Transverse colon (tissue), 4 donors: ENCODE results near the gene SFRP5. TPM values are rescaled to one million over a fixed set of nuclear protein-coding genes. Genes with fewer than 3 reads are reported as not detected.

Experiments used
- DNase-seq: peaks from one replicate; pipeline ENCODE4 v3.0.0-alpha.2; 2019
- H3K27ac ChIP-seq, 4 donors: fragments of 200-600 bp; sonication (generic); 2 replicates each; pipeline ENCODE4 v1.5.1; 2016 to 2018; ENCODE audit warnings: inconsistent platforms in 4 of 4
- H3K27me3 ChIP-seq: fragments of 200-600 bp; sonication (generic); 2 replicates; pipeline ENCODE4 v1.5.1; 2017; ENCODE audit warnings: inconsistent platforms
- H3K36me3 ChIP-seq, 4 donors: fragments of 200-600 bp; sonication (generic); 2 replicates each; pipeline ENCODE4 v1.5.1; 2017 to 2019; ENCODE audit warnings: inconsistent platforms in 4 of 4
- H3K4me1 ChIP-seq, 4 donors: fragments of 200-600 bp; sonication (generic); 2 replicates each; pipeline ENCODE4 v1.5.1; 2017 to 2020; ENCODE audit warnings: inconsistent platforms in 4 of 4
- H3K4me3 ChIP-seq, 4 donors: fragments of 200-600 bp; sonication (generic); 1 replicate in 1 of 4; 2 replicates in 3 of 4; pipeline versions ENCODE4 v1.5.1 to v1.6.1; 2017 to 2019; ENCODE audit warnings: inconsistent platforms in 4 of 4
- H3K9me3 ChIP-seq, 2 donors: fragments of 200-600 bp; sonication (generic); 2 replicates each; pipeline ENCODE4 v1.5.1; 2017 to 2019; ENCODE audit warnings: inconsistent platforms in 2 of 2
- EP300 ChIP-seq: sonication (generic); formaldehyde crosslinking; IDR thresholded peaks from one replicate; pipeline ENCODE4 v1.6.1; 2017; ENCODE audit warnings: antibody characterized with exemption, low read depth
- POLR2A ChIP-seq: fragments of 450-650 bp; IDR thresholded peaks from one replicate; pipeline ENCODE4 v1.6.1; 2016; ENCODE audit warnings: antibody characterized with exemption, mild to moderate bottlenecking, moderate library complexity
- POLR2AphosphoS5 ChIP-seq, 3 donors: sonication (generic); formaldehyde crosslinking; IDR thresholded peaks; one replicate each; pipeline ENCODE4 v1.6.1; 2016; ENCODE audit warnings: antibody characterized with exemption in 3 of 3
- WGBS, 2 donors: methylation state at CpG; one replicate each; pipeline ENCODE4 v1.1.5; 2018; ENCODE audit warnings: low coverage in 1 of 2; 5-methylcytosine and 5-hydroxymethylcytosine counted together
- in situ Hi-C, 4 donors: fragments of 200-750 bp; cut with MboI; loops; one replicate each; pipeline versions ENCODE4 v1.15.0 to v1.15.1; 2017; ENCODE audit warnings: low sequenced_read_pairs in 3 of 4, low pct_ligation_motif_present in 1 of 4, low pct_unique_long_range_greater_than_20kb in 1 of 4
- intact Hi-C: fragments of 100-400 bp; cut with DNase I; formaldehyde crosslinking; loops from one replicate; pipeline ENCODE4 v1.15.1; 2023; ENCODE audit warnings: low total_unique reads
- total RNA-seq, 4 donors: library from RNA; depleted of rRNA; stranded (reverse); fragments of >200 nt; gene quantifications; one replicate each; pipeline ENCODE4 v1.1.0, GENCODE V29; 2016
- TF ChIP-seq, protein P1 (sequence below), 5 experiments: fragments of 200-600 bp in 3 of 5; fragments of 450-650 bp in 2 of 5; sonication (generic) in 3 of 5; IDR thresholded peaks; 1 replicate in 2 of 5; 2 replicates in 3 of 5; pipeline ENCODE4 v1.5.1; 2016 to 2017; ENCODE audit warnings: antibody characterized with exemption in 5 of 5, inconsistent platforms in 3 of 5, mild to moderate bottlenecking in 2 of 5, moderate library complexity in 1 of 5

The SFRP5 gene, protein sequence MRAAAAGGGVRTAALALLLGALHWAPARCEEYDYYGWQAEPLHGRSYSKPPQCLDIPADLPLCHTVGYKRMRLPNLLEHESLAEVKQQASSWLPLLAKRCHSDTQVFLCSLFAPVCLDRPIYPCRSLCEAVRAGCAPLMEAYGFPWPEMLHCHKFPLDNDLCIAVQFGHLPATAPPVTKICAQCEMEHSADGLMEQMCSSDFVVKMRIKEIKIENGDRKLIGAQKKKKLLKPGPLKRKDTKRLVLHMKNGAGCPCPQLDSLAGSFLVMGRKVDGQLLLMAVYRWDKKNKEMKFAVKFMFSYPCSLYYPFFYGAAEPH
- total RNA-seq: 10 to 100 TPM in 1 of 4 donors, 1 to 10 TPM in 3; 3.8 to 10.1 (median 5.8) TPM

DNA sequence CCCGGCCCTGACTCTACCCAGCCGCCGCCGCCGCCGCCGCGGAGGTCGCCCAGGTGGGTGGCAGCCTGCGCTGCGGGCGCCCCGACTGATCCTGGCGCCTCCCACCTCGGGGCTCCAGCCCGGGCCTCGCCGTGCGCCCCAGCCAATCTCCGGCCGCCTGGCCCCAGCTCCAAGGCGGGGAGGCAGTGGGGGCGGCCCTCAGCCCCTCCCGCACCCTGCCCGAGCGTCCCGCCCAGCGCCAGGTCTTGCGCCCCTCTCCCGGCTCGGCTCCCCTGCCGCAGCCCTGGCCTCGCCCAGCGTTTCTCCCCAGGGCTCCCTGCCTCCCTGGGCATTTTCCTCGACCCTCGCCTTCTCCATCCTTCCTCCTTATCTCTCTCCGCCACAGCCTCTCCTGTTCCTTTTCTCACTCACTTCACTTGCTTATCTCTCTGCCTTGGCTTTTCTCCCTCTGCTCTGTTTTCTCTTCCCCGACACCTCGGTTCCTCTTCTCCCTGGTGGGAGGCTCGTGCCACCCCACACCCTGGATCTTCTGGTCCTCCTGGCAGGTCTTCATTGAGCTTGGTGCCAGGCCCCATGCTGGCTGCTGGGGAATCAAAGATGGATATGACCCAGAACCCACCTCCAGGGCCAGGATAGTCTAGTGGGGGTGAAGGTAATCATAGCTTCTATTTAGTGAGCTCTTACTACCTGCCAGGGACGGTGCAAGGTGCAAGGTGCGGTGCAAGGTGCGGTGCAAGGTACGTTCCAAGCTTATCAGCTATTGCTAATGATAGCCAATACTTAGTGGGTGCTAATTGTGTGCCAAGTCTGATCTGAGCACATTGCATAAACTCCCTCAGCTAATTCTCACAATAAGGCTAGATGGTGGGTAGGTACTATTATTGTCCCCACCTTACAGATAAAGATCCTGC is at the start of gene SFRP5:
SFRP5 (minus strand) TSS at position 87 of the 911 bp plus-strand sequence. CDS start 166 bp downstream, outside the sequence.
- in situ Hi-C loops: no loop called here
- no peak for DNase-seq
- no peak within 1 kb of the TSS for H3K27ac ChIP-seq
- H3K36me3 ChIP-seq: no peaks in the 10 kb centered on the region
- TF ChIP-seq EP300: no peak
- TF ChIP-seq, protein P1, sequence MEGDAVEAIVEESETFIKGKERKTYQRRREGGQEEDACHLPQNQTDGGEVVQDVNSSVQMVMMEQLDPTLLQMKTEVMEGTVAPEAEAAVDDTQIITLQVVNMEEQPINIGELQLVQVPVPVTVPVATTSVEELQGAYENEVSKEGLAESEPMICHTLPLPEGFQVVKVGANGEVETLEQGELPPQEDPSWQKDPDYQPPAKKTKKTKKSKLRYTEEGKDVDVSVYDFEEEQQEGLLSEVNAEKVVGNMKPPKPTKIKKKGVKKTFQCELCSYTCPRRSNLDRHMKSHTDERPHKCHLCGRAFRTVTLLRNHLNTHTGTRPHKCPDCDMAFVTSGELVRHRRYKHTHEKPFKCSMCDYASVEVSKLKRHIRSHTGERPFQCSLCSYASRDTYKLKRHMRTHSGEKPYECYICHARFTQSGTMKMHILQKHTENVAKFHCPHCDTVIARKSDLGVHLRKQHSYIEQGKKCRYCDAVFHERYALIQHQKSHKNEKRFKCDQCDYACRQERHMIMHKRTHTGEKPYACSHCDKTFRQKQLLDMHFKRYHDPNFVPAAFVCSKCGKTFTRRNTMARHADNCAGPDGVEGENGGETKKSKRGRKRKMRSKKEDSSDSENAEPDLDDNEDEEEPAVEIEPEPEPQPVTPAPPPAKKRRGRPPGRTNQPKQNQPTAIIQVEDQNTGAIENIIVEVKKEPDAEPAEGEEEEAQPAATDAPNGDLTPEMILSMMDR (IDR thresholded peaks at IDR 0.05): no peak
- TF ChIP-seq POLR2AphosphoS5 (IDR thresholded peaks at IDR 0.05): no peak
- TF ChIP-seq POLR2A: no peak
- peaks cover 54% of the 10 kb centered on the region for H3K27me3 ChIP-seq
- no peaks in the 10 kb centered on the region for H3K9me3 ChIP-seq
- H3K4me3 ChIP-seq: peak within 1 kb of the TSS in 2 of 4 donors; percentile 12 to 19
- intact Hi-C loops: no loop called here
- 13% methylated on average over 43 of the region's 44 CpGs; no CpG with 5 or more reads in 1 of the 2 donors for WGBS, 2 donors
- peaks cover 0 to 6% (median 6%) of the 10 kb centered on the region in 4 donors for H3K4me1 ChIP-seq

DNA sequence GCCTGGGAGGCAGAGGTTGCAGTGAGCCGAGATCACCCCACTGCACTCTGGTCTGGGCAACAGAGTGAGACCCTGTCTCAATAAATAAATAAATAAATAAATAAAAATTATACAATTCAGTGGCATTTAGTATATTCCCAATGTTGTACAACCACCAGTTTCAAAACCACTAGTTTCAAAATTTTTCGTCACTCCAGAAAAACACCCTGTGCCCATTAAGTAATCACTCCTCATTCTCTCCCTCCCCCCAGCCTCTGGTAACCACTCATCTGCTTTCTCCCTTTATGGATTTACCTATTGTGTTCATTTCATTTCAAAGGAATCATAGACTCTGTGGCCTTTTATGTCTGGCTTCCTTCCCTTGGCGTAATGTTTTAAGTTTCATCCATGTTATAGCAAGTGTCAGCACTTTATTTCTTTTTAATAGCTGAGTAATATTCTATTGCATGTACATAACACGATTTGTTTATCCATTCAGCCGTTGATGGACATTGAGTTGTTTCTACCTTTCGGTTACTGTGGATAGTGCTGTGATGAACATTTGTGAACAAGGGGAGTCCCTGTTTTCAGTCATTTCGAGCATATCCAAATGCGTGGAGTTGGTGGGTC is 48.4 kb upstream of the SFRP5 start:
- Histone ChIP-seq H3K27me3 (peaks cover 8% of the 10 kb centered on the region), H3K9me3 (no peaks in the 10 kb centered on the region), H3K4me1 (no peaks in the 10 kb centered on the region), H3K4me3 (no peak overlapping the region), H3K36me3 (no peaks in the 10 kb centered on the region), H3K27ac (no peak overlapping the region)
- in situ Hi-C loops: no loop called here
- intact Hi-C loops: loop anchor here (5.0 kb wide), 1 partner anchor 1643 kb away; no protein-coding TSS in a partner anchor
- DNase-seq: no peak
- WGBS, 2 donors: 83 to 89% methylated on average over 8 of the region's 8 CpGs
- TF ChIP-seq, protein P1 (IDR thresholded peaks at IDR 0.05): no peak
- TF ChIP-seq EP300 (no peak), POLR2A (no peak), POLR2AphosphoS5 (IDR thresholded peaks at IDR 0.05) (no peak)

DNA sequence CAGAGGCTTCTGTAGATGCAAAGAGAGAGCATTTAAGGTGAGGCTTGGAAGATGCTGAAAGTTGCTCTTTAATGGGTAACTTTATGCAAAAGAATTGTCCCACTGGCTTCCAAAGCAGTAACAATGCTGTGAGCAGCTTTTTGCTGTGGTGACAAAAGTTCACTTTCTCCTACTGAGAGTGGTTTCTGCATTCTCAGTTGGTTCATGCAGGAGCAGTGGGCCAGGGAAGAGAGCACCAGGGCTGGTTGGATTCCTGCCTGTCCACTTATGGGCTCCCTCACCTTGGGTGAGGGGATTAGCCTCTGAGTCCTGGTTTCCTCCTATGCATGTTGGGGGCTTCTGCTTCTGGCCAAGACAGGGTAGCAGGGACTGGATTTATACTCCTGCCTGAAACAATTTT is 46.8 kb upstream of the SFRP5 start:
- intact Hi-C loops: no loop called here
- TF ChIP-seq, protein P1 (IDR thresholded peaks at IDR 0.05): no peak
- TF ChIP-seq POLR2AphosphoS5 (IDR thresholded peaks at IDR 0.05) (no peak), POLR2A (no peak), EP300 (no peak)
- no peak overlapping the region for H3K27ac ChIP-seq
- H3K4me3 ChIP-seq: no peak overlapping the region
- in situ Hi-C loops: no loop called here
- H3K9me3 ChIP-seq: no peaks in the 10 kb centered on the region
- no peaks in the 10 kb centered on the region for H3K36me3 ChIP-seq
- no peaks in the 10 kb centered on the region for H3K4me1 ChIP-seq
- no peak for DNase-seq
- peaks cover 8% of the 10 kb centered on the region for H3K27me3 ChIP-seq

DNA sequence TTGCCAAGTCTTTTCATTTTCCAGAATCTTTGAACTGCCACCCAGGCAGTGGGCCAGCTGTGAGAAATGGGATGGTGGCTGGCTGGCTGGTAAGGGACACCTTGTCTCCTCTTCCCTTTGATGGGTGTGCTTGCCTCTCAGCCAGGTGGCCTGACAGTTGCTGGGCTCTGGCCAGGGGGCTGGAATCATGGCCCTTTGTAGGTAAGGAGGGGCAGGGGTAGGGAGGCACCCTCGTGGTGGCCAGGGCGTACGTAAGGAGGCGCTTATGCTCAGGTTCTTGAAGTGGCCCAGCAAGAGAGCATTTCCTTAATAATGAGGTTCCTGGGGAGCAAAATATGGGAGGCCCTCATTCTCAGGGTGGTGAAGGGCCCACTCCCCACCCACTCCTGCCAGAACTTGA is 44.8 kb upstream of the SFRP5 start:
- Histone ChIP-seq H3K4me1 (no peaks in the 10 kb centered on the region), H3K4me3 (no peak overlapping the region), H3K27me3 (peaks cover 4% of the 10 kb centered on the region), H3K9me3 (no peaks in the 10 kb centered on the region), H3K27ac (no peak overlapping the region), H3K36me3 (no peaks in the 10 kb centered on the region)
- no peak for TF ChIP-seq EP300
- TF ChIP-seq POLR2A: no peak
- no peak for TF ChIP-seq POLR2AphosphoS5 (IDR thresholded peaks at IDR 0.05)
- 77% methylated on average over 4 of the region's 4 CpGs; no CpG with 5 or more reads in 1 of the 2 donors for whole genome bisulfite sequencing, 2 donors
- in situ Hi-C loops (no loop called here), intact Hi-C loops (no loop called here)
- no peak for DNase-seq
